GM20000 (cell line): ENCODE results near the gene TERT.
"Not testable (repeated sequence)": the region's sequence is repeated elsewhere in the genome, so short reads cannot be mapped to it uniquely, and the experiment has no call there.

ENCODE experiments used
- DNase-seq: peaks from one replicate; pipeline ENCODE4 v3.0.0; 2012; ENCODE audit warnings: low spot score
- CTCF ChIP-seq: IDR thresholded peaks from 2 replicates; pipeline ENCODE4 v1.5.1; 2012; ENCODE audit warnings: mild to moderate bottlenecking, control low read depth; ENCODE audit errors: extremely low read depth, missing control alignments

The TERT gene

GRCh38 chr5:1293416-1294205 lies 1.3 kb downstream of the TERT start:
- no peak for TF ChIP-seq CTCF
- no peak for DNase-seq

GRCh38 chr5:1292846-1293415 lies 1.9 kb downstream of the TERT start:
- no peak for DNase-seq
- no peak for TF ChIP-seq CTCF

GRCh38 chr5:1292139-1292538 lies 2.7 kb downstream of the TERT start:
- no peak for TF ChIP-seq CTCF
- no peak for DNase-seq

- DNase-seq, result no peak
- TF ChIP-seq CTCF, result no peak
These were observed 3.2 kb downstream of the TERT start for GRCh38 chr5:1291611-1292080.

GRCh38 chr5:1290956-1291355 lies 3.9 kb downstream of the TERT start:
- not testable (repeated sequence) for DNase-seq

GRCh38 chr5:1289559-1289958 lies 5.3 kb downstream of the TERT start:
- not testable (repeated sequence) for DNase-seq

- no peak for DNase-seq
These were observed 6.2 kb downstream of the TERT start for GRCh38 chr5:1288439-1289335.

More at GRCh38 chr5:1288439-1289335, 6.2 kb downstream of the TERT start:
- no peak for TF ChIP-seq CTCF
